GM10248 (cell line): ENCODE measurements around the gene MIEF1.

Experiments
- CTCF ChIA-PET: fragments of 300-600 bp; sonication (Branson Sonifier 250); formaldehyde crosslinking; extraction: SDS; loops from one replicate; lab custom pipeline; 2021; ENCODE audit warnings: antibody characterized with exemption; lab: Yijun Ruan, JAX
- POLR2A ChIA-PET: fragments of 350-650 bp; sonication (Branson Sonifier 250); formaldehyde crosslinking; extraction: SDS; loops from one replicate; lab custom pipeline; 2020; ENCODE audit warnings: antibody characterized with exemption; lab: Yijun Ruan, JAX
- DNase-seq: peaks from one replicate; pipeline ENCODE4 v3.0.0; 2012; ENCODE audit errors: extremely low spot score
- CTCF ChIP-seq: IDR thresholded peaks from 2 replicates; pipeline ENCODE4 v1.5.1; 2012; ENCODE audit warnings: mild to moderate bottlenecking, low read depth; ENCODE audit errors: extremely low read depth, missing control alignments, control extremely low read depth

Gene MIEF1

GRCh38 chr22:39492186-39492585 is 9.9 kb upstream of the MIEF1 start:
- DNase-seq, result no peak
- TF ChIP-seq CTCF, result no peak
- ChIA-PET POLR2A (interaction anchor here (0.6 kb wide), 1 partner anchor 30 kb away, joined by 3 read pairs; no protein-coding TSS in a partner anchor), CTCF (interaction anchor here (2.2 to 11.5 kb wide), 5 partner anchors 15 to 44 kb away, joined by 4 to 166 read pairs (median 46); no protein-coding TSS in a partner anchor)

GRCh38 chr22:39493759-39494158 is 8.3 kb upstream of the MIEF1 start:
- no peak for TF ChIP-seq CTCF
- ChIA-PET POLR2A (interaction anchor here (1.4 kb wide), 1 partner anchor 29 kb away, joined by 4 read pairs; no protein-coding TSS in a partner anchor), CTCF (interaction anchor here (0.8 to 11.5 kb wide), 20 partner anchors 8 to 546 kb away, joined by 3 to 166 read pairs (median 6); partner anchors contain the start of genes ATF4 and MIEF1)
- DNase-seq, result no peak

- no peak for DNase-seq
- CTCF ChIA-PET, result interaction anchor here (0.8 to 11.5 kb wide), 16 partner anchors 7 to 542 kb away, joined by 3 to 166 read pairs (median 6); partner anchors contain the start of genes ATF4 and MIEF1
- no peak for TF ChIP-seq CTCF
- POLR2A ChIA-PET, result interaction anchor here (1.4 kb wide), 1 partner anchor 28 kb away, joined by 4 read pairs; no protein-coding TSS in a partner anchor
Measured at GRCh38 chr22:39494471-39495120, 7.5 kb upstream of the MIEF1 start.

- POLR2A ChIA-PET, result interaction anchor here (0.7 to 1.4 kb wide), 5 partner anchors 21 to 187 kb away, joined by 3 to 7 read pairs (median 3); partner anchors contain the start of gene ATF4
- peak; percentile 71 for TF ChIP-seq CTCF
- CTCF ChIA-PET, result interaction anchor here (0.7 to 11.5 kb wide), 31 partner anchors 9 to 544 kb away, joined by 3 to 166 read pairs (median 5); partner anchors contain the start of genes ATF4, RPL3 and RPS19BP1
- peak; percentile 59 for DNase-seq
Measured at GRCh38 chr22:39496131-39496838, 5.8 kb upstream of the MIEF1 start.

GRCh38 chr22:39497429-39497828 is 4.7 kb upstream of the MIEF1 start:
- DNase-seq, result no peak
- no peak for TF ChIP-seq CTCF
- POLR2A ChIA-PET, result interaction anchor here (1.4 kb wide), 1 partner anchor 25 kb away, joined by 7 read pairs; no protein-coding TSS in a partner anchor
- CTCF ChIA-PET, result interaction anchor here (1.5 to 11.5 kb wide), 5 partner anchors 8 to 36 kb away, joined by 6 to 166 read pairs (median 17); partner anchors contain the start of gene RPS19BP1

- ChIA-PET CTCF (interaction anchor here (4.7 to 11.5 kb wide), 2 partner anchors 14 to 31 kb away, joined by 82 to 166 read pairs; partner anchors contain the start of gene RPS19BP1), POLR2A (no interaction called here)
- DNase-seq, result no peak
- no peak for TF ChIP-seq CTCF
Measured at GRCh38 chr22:39498368-39498767, 3.7 kb upstream of the MIEF1 start.
